Ramos (cell line): ENCODE results near the gene KIRREL3.

Source experiments
- in situ Hi-C: fragments of 300-500 bp; cut with MboI; formaldehyde crosslinking; loops from one replicate; pipeline ENCODE4 v1.14.3; 2022; ENCODE audit warnings: low sequenced_read_pairs; ENCODE audit not compliant: unreplicated experiment

KIRREL3 gene

GRCh38 chr11:126662035-126662790 is 338.4 kb downstream of the KIRREL3 start:
- in situ Hi-C loops = no loop called here

- in situ Hi-C loops = no loop called here
These were observed 339.7 kb downstream of the KIRREL3 start for GRCh38 chr11:126660761-126661425.

GRCh38 chr11:126660321-126660720 is 340.2 kb downstream of the KIRREL3 start:
- in situ Hi-C loops = no loop called here

- in situ Hi-C loops = no loop called here
These were observed 342.1 kb downstream of the KIRREL3 start for GRCh38 chr11:126658306-126659056.

GRCh38 chr11:126655807-126656128 is 344.8 kb downstream of the KIRREL3 start:
- in situ Hi-C loops = no loop called here

GRCh38 chr11:126654886-126655806 is 345.4 kb downstream of the KIRREL3 start:
- in situ Hi-C loops = no loop called here

- in situ Hi-C loops = no loop called here
These were observed 347.5 kb downstream of the KIRREL3 start for GRCh38 chr11:126653040-126653439.

- in situ Hi-C loops = no loop called here
These were observed 352.8 kb downstream of the KIRREL3 start for GRCh38 chr11:126647735-126648134.

- in situ Hi-C loops = no loop called here
These were observed 353.6 kb downstream of the KIRREL3 start for GRCh38 chr11:126646701-126647557.

- in situ Hi-C loops = no loop called here
These were observed 355.4 kb downstream of the KIRREL3 start for GRCh38 chr11:126645186-126645585.

GRCh38 chr11:126640186-126640585 is 360.4 kb downstream of the KIRREL3 start:
- in situ Hi-C loops = no loop called here

GRCh38 chr11:126639692-126640091 is 360.9 kb downstream of the KIRREL3 start:
- in situ Hi-C loops = no loop called here

GRCh38 chr11:126638648-126639047 is 361.9 kb downstream of the KIRREL3 start:
- in situ Hi-C loops = no loop called here

GRCh38 chr11:126637795-126638175 is 362.8 kb downstream of the KIRREL3 start:
- in situ Hi-C loops = no loop called here

GRCh38 chr11:126636911-126637794 is 363.4 kb downstream of the KIRREL3 start:
- in situ Hi-C loops = no loop called here

GRCh38 chr11:126635511-126635910 is 365.1 kb downstream of the KIRREL3 start:
- in situ Hi-C loops = no loop called here

GRCh38 chr11:126634963-126635362 is 365.6 kb downstream of the KIRREL3 start:
- in situ Hi-C loops = no loop called here

GRCh38 chr11:126633330-126633729 is 367.2 kb downstream of the KIRREL3 start:
- in situ Hi-C loops = no loop called here
